GM19324 (cell line): ENCODE data around the gene UNC119B.
"Not testable (repeated sequence)": the region's sequence is repeated elsewhere in the genome, so short reads cannot be mapped to it uniquely, and the experiment has no call there.

ENCODE experiments used
- ATAC-seq: cut with Tn5 transposase; IDR thresholded peaks from one replicate; pipeline ENCODE4 v1.9.1; 2021; ENCODE audit warnings: mild to moderate bottlenecking, moderate library complexity; ENCODE audit not compliant: unreplicated experiment, low FRiP score

The UNC119B gene

DNA sequence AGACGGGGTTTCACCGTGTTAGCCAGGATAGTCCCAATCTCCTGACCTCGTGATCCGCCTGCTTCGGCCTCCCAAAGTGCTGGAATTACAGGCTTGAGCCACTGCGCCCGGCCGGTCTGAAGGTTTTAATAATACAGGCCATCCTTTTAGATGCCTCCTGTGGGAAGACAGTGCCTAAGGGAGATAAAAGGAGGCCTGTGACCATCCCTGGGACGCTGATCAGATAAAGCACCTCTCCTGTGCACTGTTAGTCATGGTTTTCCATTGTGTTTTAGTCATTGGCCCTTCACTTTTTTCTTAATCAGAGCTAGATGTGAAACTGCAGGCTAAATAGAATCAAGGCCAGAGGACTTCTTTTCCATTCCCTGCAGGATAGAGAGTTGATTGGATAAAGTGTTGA is 7.8 kb downstream of the UNC119B start:
- no peak for ATAC-seq

GRCh38 chr12:120719072-120719471 is 8.8 kb downstream of the UNC119B start:
- no peak for ATAC-seq

GRCh38 chr12:120719496-120720233 is 9.4 kb downstream of the UNC119B start:
- no peak for ATAC-seq

GRCh38 chr12:120720234-120720986 is 10.2 kb downstream of the UNC119B start:
- ATAC-seq: no peak

- ATAC-seq: no peak
Measured at GRCh38 chr12:120720987-120721801, 10.9 kb downstream of the UNC119B start.

DNA sequence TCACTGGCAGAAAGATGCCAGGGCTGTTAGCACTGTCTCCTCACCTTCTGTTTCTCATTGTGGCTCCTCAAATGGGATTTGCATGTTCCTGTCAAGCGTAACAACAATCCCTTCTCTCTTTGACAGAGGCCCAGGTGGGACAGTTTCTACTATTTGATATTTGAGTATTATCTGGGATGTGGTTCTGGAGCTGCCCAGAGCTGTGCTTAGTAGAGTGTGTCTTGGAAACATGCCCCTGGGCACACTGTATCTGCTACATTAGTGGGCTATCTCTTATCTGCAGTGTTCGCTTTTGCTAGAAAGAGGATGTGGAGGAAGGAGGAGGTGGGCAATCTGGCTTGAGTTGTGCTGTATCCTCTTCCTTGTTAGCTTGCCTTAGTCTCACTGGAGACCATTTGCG is 11.6 kb downstream of the UNC119B start:
- no peak for ATAC-seq

DNA sequence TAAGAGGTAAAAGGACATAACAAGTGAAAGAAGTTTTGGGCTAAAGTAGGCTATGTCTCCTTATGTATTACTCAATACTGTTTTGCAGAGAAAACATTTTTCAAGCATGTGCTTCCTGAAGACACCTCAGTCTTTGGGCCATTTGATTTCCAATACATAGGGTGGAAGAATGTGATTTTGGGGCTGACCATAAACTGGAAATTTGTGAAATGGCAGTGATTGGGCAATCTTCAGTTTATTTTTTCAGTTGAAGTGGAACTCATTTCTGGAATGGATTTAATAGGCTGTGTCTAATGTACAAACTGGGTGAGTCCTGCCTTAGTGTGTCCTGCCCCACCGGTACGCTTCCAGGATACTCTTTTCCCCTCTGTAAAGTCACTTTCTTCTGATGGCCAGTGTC is 12.5 kb downstream of the UNC119B start:
- ATAC-seq: no peak

DNA sequence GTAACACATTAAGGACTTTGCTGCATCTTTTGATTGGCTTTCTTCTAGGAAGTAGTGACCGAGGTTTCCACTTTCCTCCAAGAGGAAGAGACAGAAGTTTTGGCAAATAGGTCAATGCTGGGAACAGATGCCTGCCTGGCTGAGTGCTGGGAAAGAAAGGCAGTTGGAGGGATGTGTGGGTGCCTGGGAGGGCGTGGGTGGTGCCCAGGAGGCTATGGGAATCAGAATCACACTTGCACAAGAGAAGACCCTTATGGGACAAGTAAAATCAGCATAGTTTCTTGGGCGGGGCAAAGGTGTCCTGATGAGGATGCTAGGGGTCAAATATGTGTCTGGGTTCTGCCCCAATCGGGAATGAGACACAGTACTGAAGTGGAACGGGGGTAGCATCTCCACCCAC is 14.5 kb downstream of the UNC119B start:
- no peak for ATAC-seq

DNA sequence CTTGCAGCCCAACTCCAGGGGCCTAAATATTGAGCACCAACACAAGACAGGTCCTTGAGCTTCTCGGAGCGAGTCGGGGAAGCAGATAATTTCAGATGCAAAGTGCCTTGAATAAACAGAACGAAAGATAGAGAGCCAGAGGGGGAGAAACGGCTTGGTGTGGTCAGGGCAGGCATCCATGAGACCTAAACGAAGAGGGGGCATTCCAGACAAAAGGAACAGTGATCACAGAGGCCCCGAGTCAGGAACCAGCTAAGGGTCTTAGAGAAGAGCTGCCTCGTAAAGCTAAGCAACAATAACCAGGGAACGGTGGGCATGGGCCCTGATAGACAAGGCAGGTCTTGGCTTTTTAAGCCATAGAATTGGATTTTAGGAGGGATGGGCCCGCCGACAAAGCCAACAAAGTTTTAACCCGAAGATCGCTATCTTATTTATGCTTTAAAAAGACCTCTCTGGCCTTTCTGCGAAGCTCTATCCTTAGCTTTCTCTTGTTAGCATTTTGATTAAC is 14.9 kb downstream of the UNC119B start:
- no peak for ATAC-seq

DNA sequence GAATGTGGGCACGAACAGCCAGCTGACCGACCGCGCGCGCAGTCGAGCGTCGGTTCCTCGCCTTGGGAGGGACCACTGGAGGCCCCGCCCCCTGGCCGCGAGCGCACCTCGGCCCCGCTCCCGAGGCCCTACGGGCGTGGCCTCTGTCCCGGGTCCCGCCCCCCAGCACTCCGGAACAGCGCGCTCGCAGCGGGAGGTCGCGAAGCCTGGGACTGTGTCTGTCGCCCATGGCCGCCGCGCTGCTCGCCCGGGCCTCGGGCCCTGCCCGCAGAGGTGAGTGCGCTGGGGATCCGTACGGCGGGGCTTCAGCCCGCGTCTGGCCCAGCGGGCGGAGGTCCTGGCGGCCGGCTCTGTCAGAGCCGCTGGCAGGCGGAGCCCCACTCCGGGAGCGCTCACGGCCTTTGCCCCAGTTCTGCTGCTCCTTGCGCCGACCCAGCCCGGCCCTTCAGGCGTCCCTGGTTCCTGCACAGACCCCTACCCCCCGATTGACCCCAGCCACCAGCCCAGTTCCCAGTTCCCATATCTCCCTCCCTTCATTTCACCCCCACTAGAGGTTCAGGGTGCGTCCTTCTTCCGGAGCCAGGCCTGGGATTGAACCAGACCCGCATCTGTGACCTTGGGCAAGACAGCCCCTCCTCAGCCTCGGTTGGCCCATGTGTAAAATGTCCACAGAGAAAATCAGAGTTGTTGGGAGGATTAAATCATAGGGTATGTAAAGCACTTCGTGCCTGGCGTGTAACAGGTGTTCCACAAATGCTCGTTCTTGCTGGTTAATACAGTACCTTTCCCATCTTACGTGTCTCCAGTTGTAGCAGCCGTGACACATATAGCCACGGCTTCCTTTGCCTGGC is 15.6 kb downstream of the UNC119B start, which contains the start of gene ACADS:
Gene ACADS, plus strand, starts transcription at position 168 of the 851 bp plus-strand sequence. Its CDS starts 60 bp downstream, at position 228.
- ATAC-seq: peak; percentile 96

- ATAC-seq: no peak
Measured at GRCh38 chr12:120726510-120726793, 16.2 kb downstream of the UNC119B start.

- ATAC-seq: no peak
Measured at GRCh38 chr12:120726961-120727360, 16.7 kb downstream of the UNC119B start.

DNA sequence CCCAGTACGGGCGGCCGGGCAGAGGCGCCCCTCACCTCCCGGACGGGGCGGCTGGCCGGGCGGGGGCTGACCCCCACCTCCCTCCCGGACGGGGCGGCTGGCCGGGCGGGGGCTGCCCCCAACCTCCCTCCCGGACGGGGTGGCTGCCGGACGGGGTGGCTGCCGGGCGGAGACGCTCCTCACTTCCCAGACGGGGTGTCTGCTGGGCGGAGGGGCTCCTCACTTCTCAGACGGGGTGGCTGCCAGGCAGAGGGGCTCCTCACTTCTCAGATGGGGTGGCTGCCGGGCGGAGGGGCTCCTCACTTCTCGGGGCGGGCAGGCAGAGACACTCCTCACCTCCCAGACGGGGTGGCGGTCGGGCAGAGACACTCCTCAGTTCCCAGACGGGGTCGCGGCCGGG is 21.9 kb downstream of the UNC119B start:
- not testable (repeated sequence) for ATAC-seq

- no peak for ATAC-seq
Measured at GRCh38 chr12:120733574-120733973, 23.3 kb downstream of the UNC119B start.

DNA sequence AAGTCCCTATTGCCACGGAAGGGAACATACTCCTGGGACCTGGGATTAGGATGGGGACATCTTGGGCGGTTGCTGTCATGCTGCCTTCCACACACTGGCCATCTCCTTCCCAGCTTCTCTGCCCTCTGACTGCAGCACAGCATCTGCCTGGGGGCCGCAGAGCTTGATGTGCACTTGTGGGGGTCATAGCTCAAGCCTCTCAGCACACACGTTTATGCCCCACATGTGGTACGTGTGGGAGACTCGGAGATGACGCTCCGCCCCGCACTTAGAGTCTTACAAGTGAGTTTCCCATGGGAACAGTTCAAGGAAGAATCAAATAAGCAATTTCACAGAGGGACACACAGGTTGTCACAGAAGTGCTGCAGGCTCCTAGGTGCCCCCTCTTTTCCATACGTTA is 24.0 kb downstream of the UNC119B start:
- no peak for ATAC-seq

- no peak for ATAC-seq
Measured at GRCh38 chr12:120735181-120735580, 24.9 kb downstream of the UNC119B start.

DNA sequence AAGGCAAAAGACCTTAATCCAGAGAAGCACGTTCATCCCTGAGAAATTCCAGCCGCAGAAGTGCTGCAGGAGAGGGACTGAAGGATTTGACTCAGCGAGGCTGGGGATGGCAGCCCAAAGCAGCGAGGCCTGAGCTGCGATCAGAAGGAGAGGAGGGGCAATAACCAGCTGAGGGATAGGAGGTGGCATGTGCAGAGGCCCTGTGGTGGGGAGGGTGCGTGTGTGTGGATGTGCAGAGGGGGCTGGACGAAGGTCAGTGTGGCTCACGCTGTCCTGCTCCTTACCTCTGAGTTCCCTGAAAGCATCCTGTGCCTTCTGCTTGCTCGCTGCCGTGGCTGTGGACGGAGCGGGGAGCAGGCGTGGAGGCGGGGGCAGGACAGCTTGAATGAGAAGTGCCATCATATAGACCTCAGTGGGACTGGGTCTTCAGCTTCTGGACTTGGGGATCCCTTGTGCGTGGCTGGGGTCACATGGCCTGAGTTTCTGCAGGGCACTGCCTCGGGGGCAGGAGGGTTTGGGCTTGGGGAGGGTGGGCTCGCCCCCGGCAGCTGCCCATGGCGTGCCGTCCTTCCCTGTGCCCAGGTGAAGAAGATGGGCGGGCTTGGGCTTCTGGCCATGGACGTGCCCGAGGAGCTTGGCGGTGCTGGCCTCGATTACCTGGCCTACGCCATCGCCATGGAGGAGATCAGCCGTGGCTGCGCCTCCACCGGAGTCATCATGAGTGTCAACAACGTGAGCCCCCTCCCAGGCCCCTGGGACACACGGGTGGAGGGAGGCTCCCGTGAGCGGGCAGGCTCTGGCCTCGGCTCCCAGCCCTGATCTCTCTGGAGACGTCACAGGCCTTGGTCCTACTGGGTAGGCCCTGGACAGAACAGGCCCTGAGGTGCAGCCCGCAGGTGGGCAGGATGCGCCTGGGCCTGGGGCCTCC is 26.4 kb downstream of the UNC119B start:
- no peak for ATAC-seq

GRCh38 chr12:120737557-120738251 is 27.4 kb downstream of the UNC119B start:
- ATAC-seq: no peak
